ENCODE data around the gene ANTKMT. TPM values are rescaled to one million over a fixed set of nuclear protein-coding genes. Genes with fewer than 3 reads are reported as not detected.
A peak's percentile ranks its signal among the peaks of the same experiment; 100 is the strongest.
"Not testable (repeated sequence)": the region's sequence is repeated elsewhere in the genome, so short reads cannot be mapped to it uniquely, and the experiment has no call there.

The ANTKMT gene
- total RNA-seq, 1 donor from 2014 or later: 24.1 TPM

DNA sequence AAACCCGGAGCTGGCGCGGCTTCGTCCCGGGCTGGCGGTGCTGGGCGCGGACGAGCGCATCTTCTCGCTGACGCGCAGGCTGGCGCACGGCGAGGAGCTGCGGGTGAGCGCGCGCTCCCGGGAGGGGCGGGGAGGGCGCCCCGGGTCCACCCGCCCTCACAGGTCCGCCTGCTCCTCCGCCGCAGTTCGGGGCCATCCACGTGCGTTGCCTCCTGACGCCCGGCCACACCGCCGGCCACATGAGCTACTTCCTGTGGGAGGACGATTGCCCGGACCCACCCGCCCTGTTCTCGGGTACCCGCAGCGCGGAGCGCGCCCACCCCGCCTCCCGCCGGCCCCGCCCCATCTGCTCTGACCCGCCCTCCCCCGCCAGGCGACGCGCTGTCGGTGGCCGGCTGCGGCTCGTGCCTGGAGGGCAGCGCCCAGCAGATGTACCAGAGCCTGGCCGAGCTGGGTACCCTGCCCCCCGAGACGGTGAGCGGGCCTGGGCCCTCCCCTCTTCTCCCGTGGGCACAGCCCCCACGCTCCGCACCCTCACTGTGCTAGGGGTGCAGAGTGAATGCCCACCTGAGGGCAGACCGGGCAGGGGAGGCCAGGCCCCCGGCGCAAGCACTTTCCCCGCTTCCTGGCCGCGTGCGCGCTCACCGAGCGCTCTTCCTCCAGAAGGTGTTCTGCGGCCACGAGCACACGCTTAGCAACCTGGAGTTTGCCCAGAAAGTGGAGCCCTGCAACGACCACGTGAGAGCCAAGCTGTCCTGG, 7.4 kb downstream of the ANTKMT start:
- peak; percentile 44 for ATAC-seq

DNA sequence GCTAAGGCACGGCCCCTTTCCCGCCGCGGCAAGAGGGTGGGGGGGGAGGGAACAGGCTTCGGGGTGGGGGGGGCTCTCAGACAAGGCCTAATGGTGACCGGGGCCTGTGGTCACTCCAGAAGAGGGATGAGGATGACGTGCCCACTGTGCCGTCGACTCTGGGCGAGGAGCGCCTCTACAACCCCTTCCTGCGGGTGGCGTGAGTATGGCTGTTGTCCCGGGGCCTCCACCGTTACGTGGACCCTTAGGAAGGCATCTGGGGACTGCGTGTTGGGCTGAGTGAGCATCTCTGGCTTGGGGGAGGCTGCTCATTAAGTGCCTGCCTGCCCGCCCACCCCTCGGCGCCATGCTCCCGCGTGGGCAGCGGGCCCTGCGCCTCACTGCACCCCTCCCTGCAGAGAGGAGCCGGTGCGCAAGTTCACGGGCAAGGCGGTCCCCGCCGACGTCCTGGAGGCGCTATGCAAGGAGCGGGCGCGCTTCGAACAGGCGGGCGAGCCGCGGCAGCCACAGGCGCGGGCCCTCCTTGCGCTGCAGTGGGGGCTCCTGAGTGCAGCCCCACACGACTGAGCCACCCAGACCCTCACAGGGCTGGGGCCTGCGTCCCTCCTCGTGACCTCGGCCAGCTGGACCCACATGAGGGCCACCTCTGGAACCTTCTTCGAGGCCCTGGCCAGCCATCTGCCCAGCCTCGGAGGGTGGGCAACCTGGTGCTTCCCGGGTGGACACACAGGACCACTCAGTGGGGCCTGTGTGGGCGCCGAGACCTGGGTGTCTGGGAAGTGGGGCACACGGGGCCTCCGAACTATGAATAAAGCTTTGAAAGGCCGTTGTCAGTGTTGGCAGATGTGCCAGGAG, 8.2 kb downstream of the ANTKMT start:
- ATAC-seq: no peak

DNA sequence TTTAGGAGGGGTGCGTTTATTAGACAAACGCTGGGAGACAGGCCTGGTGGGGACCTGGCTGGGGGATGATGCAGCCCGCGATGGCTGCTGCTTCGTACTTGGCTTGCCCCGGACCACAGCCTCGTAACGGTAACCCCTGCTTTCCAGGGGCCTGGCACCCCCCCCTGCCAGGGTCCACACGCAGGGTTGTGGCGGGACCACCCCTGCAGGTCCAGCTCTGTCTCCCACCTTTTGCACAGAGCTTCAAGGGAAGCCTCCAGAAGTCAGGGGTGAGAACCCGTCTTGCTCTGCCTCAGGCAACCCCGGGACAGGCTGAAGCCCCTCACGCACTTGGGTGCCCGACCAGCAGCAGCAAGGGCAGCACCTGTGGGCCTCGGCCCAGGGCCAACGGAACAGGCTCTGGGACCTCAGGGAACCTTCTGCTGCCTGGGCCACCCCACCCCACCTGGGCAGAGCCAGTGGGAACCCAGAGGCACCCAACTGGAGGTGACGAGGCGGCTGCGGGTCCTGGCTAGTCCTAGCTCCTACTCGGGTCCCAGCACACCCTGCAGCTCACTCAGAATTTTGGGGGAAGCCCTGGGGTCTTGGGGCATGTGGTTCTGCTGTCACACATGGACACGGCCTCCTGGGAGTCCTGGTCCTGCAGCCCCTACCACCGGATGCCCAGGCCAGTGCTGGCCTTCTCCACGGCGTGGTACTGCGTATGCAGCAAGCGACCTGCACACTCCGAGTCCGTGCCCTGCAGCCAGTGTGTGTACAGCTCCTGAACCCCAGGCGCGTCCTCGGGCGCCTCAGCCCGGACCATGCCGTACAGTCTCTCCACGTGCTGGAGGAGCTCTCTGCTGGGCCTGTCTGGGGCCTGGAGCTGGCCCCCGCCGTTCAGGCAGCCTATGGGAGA, 9.1 kb downstream of the ANTKMT start:
- ATAC-seq: no peak

DNA sequence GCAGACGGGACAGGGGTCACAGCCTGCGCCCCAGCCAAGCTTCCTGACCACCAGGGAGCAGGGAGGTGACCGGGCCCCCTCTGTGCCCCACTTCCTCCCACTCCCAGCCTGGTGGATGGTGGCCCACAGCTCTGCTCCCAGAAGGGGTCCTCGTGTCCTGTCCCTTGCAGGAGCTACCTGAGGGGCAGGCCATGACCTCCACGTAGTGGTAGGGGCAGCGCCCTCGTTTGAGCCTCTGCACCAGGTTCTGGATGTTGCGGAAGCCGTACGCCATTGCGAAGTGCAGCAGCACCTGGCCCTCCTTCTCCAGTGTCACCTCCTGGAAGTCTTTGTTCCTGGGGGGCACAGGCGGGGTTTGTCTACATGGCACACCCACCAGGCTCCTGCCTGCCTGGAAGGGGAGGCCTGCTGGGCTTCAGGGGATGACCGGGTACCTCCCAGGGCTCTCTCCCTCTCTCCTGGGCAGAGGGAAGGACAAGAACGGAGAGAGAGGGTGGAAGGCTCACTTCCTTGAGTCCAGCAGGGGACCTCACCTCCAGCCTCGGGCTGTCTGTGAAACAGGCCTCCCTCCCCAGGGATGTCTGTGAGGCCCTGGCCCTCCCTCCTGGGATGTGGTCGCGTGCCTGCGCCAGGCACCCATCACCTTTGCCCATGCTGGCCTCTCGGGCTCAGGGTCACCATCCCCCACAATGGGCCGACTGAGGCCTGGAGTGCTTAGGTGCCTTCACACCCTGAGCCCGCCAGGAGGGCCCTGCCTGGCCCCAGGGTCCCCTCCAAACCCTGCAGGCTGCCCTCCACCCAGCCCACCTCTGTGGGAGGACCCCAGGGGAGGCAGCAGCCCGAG, 9.9 kb downstream of the ANTKMT start:
- no peak for ATAC-seq

DNA sequence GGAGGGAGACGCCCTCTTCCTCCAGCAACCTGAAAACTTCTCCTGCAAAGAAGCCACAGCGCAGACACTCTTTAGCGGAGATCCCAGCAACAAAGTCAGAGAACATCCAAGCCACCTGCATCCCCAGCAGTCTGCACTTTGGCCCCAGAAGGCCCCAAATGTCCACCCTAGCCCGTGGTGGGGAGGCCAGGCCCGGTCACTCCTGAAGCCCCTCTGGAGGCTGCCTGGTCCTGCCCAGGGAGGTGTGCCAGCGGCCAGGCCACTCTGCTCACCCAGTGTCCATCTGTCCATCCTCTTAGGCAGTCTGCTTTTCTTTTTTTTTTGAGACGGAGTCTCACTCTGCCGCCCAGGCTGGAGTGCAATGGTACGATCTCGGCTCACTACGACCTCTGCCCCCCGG, 11.4 kb downstream of the ANTKMT start:
- ATAC-seq: no peak

DNA sequence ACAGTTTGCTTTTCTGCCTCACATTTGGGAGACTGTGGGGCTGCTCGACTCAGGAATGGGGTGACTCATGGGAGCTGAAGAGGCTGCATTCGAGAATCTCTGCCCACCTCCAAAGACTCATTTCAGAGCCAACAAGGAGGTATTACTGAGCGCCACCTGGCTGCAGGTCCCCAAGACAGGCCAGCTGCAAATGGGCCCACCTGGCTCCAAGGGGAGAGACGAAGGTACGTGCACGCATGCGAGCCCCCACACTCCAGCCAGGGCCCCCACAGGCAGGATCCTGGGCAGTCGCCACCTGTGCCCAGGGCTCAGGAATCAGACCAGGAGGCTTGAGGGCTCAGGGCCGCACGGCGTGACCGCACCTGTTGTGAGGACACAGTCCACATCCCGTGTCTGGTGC, 12.0 kb downstream of the ANTKMT start:
- no peak for ATAC-seq

DNA sequence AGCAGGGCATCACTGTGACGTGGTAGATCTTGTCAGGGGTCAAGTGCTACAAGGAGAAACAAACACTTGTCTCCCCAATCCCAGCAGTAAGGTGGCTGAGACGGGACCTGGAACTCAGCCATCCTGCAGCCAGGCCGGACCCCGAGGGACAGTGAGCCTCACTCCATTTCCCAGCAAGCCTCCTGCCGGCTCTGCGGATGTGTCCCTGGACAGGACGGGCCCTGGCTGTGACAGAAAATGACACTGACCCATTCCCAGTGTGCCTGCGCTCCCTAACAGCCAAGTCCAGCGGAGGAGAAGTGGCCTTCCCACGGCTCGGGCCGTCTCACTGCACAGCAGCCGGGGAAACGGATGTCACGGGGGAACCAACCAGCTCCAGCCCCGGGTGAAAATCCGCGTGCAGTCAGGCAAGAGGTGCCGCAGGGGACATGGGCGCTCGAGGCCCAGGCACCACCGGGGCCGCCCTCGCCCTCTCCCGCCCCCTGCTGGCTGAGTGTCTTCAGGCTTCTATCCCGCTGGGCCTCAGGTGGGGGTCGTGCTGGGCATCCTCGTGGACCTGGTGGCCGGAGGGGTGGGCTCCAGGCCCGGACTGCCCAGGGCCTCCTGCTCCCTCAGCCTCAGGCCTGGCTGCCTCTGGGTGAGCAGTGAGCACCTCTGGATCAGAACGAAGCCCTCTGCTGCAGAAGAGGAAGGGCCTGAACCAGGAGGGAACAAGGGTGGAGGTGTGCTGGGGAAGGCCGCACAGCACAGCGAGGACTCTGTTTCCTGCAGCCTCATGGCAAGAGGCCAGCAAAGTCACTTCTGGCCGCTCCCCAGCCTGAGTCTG, 12.6 kb downstream of the ANTKMT start:
- ATAC-seq: no peak

DNA sequence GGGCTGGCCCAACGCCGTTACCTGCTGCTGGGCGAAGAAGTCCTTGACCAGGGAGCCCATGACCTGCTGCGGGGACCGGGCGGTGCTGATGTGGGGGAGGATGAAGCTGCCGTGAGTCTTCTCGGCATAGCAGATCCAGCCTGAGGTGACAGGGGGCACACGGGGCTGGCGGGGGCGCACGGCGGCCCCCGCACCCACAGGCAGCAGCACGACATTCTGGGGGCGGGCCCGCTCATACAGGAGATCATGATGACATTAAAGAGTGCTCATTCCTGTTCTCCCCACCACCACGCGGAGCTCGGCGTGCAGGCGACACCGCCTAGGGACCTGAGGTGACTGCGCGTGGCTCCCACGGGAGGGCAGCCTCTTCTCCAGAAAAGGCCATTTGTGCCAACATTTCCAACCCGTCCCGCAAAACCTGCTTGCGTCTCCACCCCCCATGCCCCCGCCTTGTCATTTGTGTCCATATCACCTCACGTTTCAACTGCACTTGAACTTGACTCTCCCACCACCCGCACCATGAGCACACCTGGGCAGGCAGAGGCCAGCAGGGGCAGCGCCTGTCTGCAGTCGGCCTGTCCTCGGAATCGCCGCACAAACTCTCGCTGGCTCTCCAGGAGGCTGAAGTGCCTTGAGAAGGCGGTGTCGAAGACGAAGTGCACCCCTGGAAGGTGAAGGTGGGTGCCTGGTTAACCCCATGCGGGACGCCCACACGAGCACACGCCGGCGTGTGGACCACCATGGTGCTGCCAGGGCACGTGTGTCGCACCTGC, 13.4 kb downstream of the ANTKMT start:
- no peak for ATAC-seq

DNA sequence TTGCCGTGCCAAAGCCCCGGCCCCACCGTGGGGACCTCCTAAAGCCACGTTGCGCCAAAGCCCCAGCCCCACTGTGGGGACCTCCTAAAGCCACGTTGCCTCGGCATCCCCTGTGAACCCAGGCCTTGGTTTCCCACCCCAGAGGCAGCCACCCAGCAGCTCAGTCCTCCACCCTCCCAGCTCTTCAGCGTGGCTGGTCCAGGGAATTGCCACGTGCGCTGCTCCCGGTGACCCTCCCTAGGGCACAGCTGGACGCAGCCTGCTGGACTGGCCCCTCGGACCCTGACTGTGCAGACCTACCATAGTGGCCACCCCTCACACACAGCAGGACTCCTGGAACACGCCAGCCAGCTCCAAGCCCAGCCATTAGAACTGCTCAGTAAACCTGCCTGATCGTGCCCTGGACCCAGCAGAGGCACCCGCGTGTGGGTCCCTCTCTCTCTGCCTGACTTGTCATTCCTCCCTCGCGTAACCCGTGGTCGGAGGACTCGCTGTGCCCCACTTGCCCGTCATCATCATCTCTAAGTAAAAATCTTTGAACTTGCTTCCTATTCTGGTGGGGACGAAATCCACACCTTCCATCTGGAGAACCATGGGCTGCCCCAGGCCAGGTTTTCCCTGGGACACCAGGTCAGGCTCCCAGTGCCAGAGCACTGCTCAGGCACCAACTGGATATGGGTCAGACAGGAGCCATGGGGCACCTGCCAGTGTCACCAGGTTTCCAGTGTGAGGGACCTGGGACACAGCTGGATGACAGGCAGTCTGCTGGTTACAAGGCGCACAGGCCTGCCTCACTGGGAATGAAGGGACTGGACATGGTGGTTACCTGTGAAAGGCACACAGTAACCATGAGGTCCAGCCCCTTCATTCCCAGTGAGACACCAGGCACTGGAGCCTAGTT, 14.3 kb downstream of the ANTKMT start:
- ATAC-seq: no peak

DNA sequence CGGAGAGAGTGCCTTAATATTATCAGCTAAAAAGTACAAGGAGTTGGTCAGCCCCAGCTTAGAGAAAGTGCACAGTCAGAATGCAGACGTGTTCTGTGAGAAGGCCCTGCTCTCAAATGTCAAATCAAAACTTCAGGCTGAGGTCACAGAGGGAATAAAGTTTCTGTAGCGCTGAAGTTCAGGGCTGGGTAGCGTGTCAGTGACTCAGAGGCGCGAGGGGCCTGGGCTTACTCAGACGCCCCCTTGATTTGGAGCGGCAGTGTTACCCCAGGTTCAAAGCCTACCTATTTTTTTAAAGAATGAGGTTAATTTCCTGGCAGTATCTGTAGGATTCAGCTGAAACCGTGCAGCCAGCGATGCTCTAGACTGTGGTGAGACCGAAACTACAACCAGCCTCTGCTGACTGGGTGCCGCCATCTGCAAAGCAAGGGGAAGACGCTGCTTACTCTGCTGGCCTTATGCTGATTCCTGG, 15.1 kb downstream of the ANTKMT start:
- no peak for ATAC-seq

DNA sequence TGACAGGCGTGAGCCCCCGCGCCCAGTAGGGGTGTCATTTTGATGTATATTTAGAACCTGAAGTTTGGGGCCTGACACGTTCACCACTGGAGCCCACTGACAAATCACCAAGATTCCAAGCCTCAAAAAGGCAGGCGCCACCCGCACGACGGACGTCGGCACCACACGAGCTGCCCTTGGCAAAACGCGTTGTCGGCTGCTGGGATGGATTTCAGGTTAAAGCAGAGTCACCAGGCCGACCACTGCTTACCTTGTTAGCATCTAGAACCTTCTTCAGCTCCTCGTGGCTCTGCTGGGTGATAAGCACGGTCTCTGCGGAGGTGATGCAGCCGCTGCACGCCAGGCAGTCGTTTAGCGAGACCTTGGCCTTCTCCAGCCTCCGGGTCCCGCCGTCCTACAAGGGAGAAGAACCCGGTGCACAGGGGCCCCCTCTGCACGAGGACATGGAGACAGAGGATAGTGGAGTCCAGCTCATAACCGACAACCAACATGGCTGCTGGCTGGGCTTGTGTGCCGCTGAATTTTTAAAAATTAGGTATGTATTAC, 16.1 kb downstream of the ANTKMT start:
- no peak for ATAC-seq

DNA sequence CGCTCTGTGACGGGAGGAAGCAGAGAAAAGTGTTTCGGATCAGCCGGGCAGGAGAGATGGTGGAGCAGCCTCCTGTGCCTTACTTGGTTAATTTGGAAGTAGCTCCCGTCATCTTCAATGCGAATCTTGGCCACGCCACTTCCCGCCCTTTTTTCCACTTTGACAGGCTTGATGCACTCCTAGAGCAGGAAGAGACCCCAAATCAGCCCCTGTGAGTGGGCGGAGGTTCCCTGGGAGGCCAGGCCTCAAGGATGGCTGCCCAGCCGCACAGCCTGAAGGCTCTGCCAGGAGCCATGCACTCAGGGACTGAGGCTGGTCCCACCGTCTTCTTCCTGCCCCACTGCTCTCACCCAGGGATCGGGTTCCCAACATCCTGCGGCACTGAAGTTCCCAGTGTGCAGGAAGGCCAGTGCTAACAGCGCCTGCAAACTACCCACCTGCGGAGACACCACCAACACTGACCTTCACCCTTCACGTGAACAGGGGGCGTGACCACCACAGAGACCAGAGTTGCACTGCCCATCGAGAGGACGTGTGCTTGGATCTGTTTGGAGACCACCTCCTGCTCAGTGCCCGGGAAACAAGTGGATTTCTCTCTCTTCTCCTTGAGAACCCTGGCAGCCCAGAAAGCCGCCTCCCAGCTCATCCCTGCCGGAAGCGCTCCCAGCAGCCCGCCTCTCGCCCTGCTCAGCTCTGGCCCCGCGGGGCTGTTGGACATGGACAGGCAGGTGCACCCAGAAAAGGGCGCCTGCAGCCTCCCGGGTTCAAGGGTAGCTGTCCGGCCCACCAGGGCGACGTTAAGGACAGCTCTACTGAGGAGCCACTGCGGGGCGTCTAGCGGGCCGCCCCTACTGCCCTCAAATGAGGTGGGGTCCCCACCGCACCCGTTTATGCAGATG, 18.9 kb downstream of the ANTKMT start:
- ATAC-seq: peak; percentile 3

DNA sequence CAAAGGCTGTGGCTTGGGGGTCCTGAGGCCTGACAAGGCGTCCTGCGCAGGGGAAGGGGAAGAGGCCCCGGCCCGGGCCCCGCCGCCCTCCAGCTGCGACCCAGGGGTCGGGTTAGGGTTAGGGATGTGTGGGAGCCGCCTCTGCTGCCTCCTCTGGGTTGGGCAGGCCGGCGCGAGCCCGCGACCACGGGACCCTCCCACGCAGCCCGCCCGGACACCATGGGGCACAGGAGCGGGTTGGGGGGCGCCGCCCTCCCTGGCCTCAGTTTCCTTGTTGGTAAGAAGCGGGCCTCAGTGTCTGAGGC, 19.5 kb downstream of the ANTKMT start:
- peak; percentile 39 for ATAC-seq

DNA sequence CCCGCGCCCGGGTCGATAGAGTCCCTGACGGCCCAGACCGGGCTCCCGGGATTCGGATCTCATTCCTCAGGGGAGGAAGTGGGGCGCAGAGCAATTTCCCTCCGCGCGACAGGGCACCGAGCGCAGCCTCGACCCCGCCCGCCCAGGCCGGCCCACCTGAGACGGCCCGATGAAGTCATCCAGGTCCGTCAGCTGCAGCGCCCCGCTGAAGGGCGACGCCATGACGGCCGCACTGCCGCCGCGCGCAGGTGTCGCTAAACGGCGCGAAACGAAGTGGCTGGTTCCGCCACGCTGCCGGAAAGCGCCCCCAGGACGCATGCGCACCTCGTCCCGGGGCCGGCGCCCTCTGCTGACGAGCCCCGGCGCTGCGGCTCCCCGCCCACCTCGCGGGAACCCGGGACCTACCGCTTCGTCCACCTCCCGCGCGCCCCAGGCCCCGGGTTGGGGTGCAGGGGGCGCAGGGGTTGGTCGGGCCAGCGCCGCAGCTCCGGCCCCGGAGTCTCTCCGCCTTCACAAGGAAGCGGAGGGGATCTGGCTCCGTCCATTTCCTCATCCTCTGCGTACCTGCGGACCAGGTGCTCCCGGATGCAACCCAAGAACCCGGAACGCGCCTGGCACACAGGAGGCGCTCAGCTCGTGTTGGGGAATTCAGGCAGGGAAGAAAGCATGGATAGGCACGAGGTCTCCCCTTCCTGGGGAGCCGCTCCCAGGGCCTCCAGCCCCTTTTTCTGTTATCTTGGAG, 20.0 kb downstream of the ANTKMT start, which contains the start of gene CIAO3:
Gene CIAO3, minus strand, starts transcription at position 234 of the 742 bp plus-strand sequence. Its CDS starts 12 bp downstream, at position 222.
- ATAC-seq: peak; percentile 88

DNA sequence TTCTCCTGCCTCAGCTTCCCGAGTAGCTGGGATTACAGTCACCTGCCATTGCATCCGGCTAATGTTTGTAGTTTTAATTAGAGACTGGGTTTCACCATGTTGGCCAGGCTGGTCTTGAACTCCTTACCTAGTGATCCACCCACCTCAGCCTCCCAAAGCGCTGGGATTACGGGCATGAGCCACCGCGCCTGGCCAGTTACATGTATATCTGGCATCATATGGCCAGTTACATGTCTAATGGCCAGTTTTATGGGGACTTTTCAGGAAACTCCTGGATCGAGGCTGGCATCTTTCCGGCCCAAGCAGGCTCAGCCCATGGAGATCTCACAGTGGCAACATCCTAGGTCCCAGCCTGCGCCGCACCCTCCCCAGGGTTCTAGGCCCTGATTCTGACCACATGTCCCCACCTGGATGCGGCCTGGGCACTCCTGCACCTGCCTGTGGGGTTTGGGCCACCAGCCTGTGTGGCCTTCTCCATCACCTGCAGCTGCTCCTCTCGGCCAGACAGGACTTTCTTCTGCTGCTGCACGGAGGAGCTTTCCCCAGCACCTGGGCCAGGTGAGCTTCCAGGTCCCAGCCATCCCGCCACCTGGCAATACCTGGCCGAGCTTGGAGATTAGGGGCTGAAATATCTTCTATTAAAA, 21.2 kb downstream of the ANTKMT start:
- ATAC-seq: no peak

DNA sequence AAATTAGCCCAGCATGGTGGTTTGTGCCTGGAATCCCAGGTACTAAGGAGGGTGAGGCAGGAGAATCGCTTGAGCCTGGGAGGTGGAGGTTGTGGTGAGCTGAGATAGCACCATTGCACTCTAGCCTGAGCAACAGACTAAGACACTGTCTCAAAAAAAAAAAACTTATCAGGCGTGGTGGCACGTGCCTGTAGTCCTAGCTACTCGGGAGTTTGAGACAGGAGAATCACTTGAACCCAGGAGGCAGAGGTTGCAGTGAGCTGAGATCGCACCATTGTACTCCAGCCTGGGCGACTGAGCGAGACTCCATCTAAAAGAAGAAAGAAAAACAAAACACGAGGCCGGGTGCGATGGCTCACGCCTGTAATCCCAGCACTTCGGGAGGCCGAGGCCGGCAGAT, 21.9 kb downstream of the ANTKMT start:
- ATAC-seq: not testable (repeated sequence)

Measured in esophagus mucosa (tissue), 1 donor.